ENCODE results near the gene CUBN. TPM values are rescaled to one million over a fixed set of nuclear protein-coding genes. Genes with fewer than 3 reads are reported as not detected.
"Not testable (repeated sequence)": the region's sequence is repeated elsewhere in the genome, so short reads cannot be mapped to it uniquely, and the experiment has no call there.

CUBN gene
- total and polyA plus RNA-seq, 8 donors: under 0.01 to 16.3 (median 1.2) TPM

- Histone ChIP-seq H3K9me3 (no peaks in the 10 kb centered on the region), H3K27ac (peak overlapping the region in 3 of 5 donors; percentile 64 to 78 (median 74)), H3K27me3 (no peaks in the 10 kb centered on the region), H3K36me3 (no peaks in the 10 kb centered on the region), H3K4me3 (no peak overlapping the region), H3K4me1 (peaks cover 0 to 49% (median 5%) of the 10 kb centered on the region in 4 donors)
- 41 to 74% (median 52%) methylated on average over 10 of the region's 10 CpGs for WGBS, 5 donors
- TF ChIP-seq POLR2AphosphoS5 (IDR thresholded peaks at IDR 0.05): no peak
- intact Hi-C loops (cut with DNase I; ENCODE audit: low total_unique reads): no loop called here
- no peak for DNase-seq
These were observed 107.8 kb downstream of the CUBN start for GRCh38 chr10:17021656-17022465.

- no peak overlapping the region for H3K27ac ChIP-seq
- peaks cover 0 to 30% (median 0%) of the 10 kb centered on the region in 4 donors for H3K4me1 ChIP-seq
- DNase-seq: no peak
- no peaks in the 10 kb centered on the region for H3K36me3 ChIP-seq
- no peak overlapping the region for H3K4me3 ChIP-seq
- intact Hi-C loops (cut with DNase I; ENCODE audit: low total_unique reads): no loop called here
- no peak for TF ChIP-seq POLR2A (IDR thresholded peaks at IDR 0.05)
- no peaks in the 10 kb centered on the region for H3K27me3 ChIP-seq
- 60 to 67% (median 63%) methylated on average over 5 of the region's 5 CpGs for WGBS, 5 donors
- H3K9me3 ChIP-seq: no peaks in the 10 kb centered on the region
These were observed 109.9 kb downstream of the CUBN start for GRCh38 chr10:17019696-17020095.

- H3K36me3 ChIP-seq; H3K27ac ChIP-seq; H3K4me3 ChIP-seq; H3K27me3 ChIP-seq; H3K9me3 ChIP-seq; intact Hi-C loops (cut with DNase I; ENCODE audit: low total_unique reads); DNase-seq: not testable (repeated sequence)
- 21 to 35% (median 31%) methylated on average over 2 of the region's 2 CpGs for WGBS, 5 donors
- H3K4me1 ChIP-seq: peaks cover 0 to 16% (median 3%) of the 10 kb centered on the region in 4 donors
These were observed 116.3 kb downstream of the CUBN start for GRCh38 chr10:17013131-17013983.

GRCh38 chr10:17012731-17013130 is 116.9 kb downstream of the CUBN start:
- H3K36me3 ChIP-seq; H3K27me3 ChIP-seq; H3K27ac ChIP-seq; H3K9me3 ChIP-seq; DNase-seq; intact Hi-C loops (cut with DNase I; ENCODE audit: low total_unique reads); H3K4me3 ChIP-seq: not testable (repeated sequence)
- peaks cover 0 to 19% (median 3%) of the 10 kb centered on the region in 4 donors for H3K4me1 ChIP-seq

GRCh38 chr10:17010363-17011145 is 119.1 kb downstream of the CUBN start:
- Histone ChIP-seq H3K36me3 (no peaks in the 10 kb centered on the region), H3K9me3 (no peaks in the 10 kb centered on the region), H3K27me3 (no peaks in the 10 kb centered on the region), H3K27ac (peak overlapping the region; percentile 31 to 80 (median 63)), H3K4me3 (no peak overlapping the region), H3K4me1 (peaks cover 0 to 29% (median 3%) of the 10 kb centered on the region in 4 donors)
- TF ChIP-seq POLR2AphosphoS5 (IDR thresholded peaks at IDR 0.05): no peak
- no peak for TF ChIP-seq EP300 (IDR thresholded peaks at IDR 0.05)
- no peak for TF ChIP-seq CTCF (IDR thresholded peaks at IDR 0.05)
- TF ChIP-seq POLR2A (IDR thresholded peaks at IDR 0.05): no peak
- WGBS, 5 donors: 69 to 83% (median 80%) methylated on average over 2 of the region's 2 CpGs
- DNase-seq: no peak
- intact Hi-C loops (cut with DNase I; ENCODE audit: low total_unique reads): no loop called here

- H3K9me3 ChIP-seq: no peaks in the 10 kb centered on the region
- H3K4me1 ChIP-seq: peaks cover 0 to 29% (median 3%) of the 10 kb centered on the region in 4 donors
- intact Hi-C loops (cut with DNase I; ENCODE audit: low total_unique reads): no loop called here
- no peak overlapping the region for H3K4me3 ChIP-seq
- H3K27ac ChIP-seq: peak overlapping the region; percentile 41 to 80 (median 69)
- TF ChIP-seq POLR2A (IDR thresholded peaks at IDR 0.05) (no peak), CTCF (IDR thresholded peaks at IDR 0.05) (no peak), EP300 (IDR thresholded peaks at IDR 0.05) (no peak), POLR2AphosphoS5 (IDR thresholded peaks at IDR 0.05) (peak in 1 of 3 donors; percentile 26)
- H3K27me3 ChIP-seq: no peaks in the 10 kb centered on the region
- no peak for DNase-seq
- H3K36me3 ChIP-seq: no peaks in the 10 kb centered on the region
- 41 to 73% (median 69%) methylated on average over 3 of the region's 3 CpGs for WGBS, 5 donors
These were observed 120.4 kb downstream of the CUBN start for GRCh38 chr10:17009212-17009700.
